DOHH2 (cell line): ENCODE results near the gene OPN1SW.

Experiments
- CTCF ChIP-seq: fragments of 200-600 bp; sonication (generic); IDR thresholded peaks from one replicate; pipeline ENCODE4 v1.5.1; 2014; ENCODE audit warnings: antibody characterized with exemption, mild to moderate bottlenecking, low read depth, low read length; ENCODE audit not compliant: poor library complexity, severe bottlenecking
- EZH2phosphoT487 ChIP-seq: fragments of 200-600 bp; sonication (generic); IDR thresholded peaks from 2 replicates; pipeline ENCODE4 v1.6.1; 2017; ENCODE audit warnings: borderline replicate concordance, mild to moderate bottlenecking, antibody characterized with exemption, low read length, moderate library complexity, mixed read lengths

- TF ChIP-seq CTCF (no peak), EZH2phosphoT487 (no peak)
Measured at GRCh38 chr7:128763541-128763940, 12.1 kb downstream of the OPN1SW start.
